Lower lobe of right lung (tissue), 2 donors: Measurements from ENCODE around the gene POC1A. TPM values are rescaled to one million over a fixed set of nuclear protein-coding genes. Genes with fewer than 3 reads are reported as not detected.

Experiments used
- ATAC-seq, 2 donors: fragments of 200-7000 bp; cut with Tn5 transposase; one replicate each; pipeline ENCODE4 v1.9.1; 2020 to 2022; ENCODE audit warnings: mild to moderate bottlenecking in 2 of 2, moderate library complexity in 2 of 2
- DNase-seq: peaks from one replicate; pipeline ENCODE4 v3.0.0-alpha.2; 2020
- H3K27ac ChIP-seq: fragments of 200-600 bp; one replicate; pipeline ENCODE4 v1.8.0; 2022
- H3K27me3 ChIP-seq: fragments of 200-600 bp; one replicate; pipeline ENCODE4 v1.8.0; 2022; ENCODE audit warnings: low read depth
- H3K36me3 ChIP-seq: fragments of 200-600 bp; one replicate; pipeline ENCODE4 v1.8.0; 2022; ENCODE audit warnings: mild to moderate bottlenecking
- H3K4me1 ChIP-seq: fragments of 200-600 bp; one replicate; pipeline ENCODE4 v1.8.0; 2022
- H3K4me3 ChIP-seq: fragments of 200-600 bp; one replicate; pipeline ENCODE4 v1.8.0; 2022; ENCODE audit warnings: mild to moderate bottlenecking
- H3K9me3 ChIP-seq: fragments of 200-600 bp; one replicate; pipeline ENCODE4 v1.8.0; 2022
- intact Hi-C: fragments of 100-400 bp; cut with DNase I; formaldehyde crosslinking; loops from one replicate; pipeline ENCODE4 v1.11.0; 2022
- total RNA-seq: library from RNA; stranded (reverse); fragmentation: NEBNext Ultra II Directional; extraction: Animal tissue kit (Norgen Biotek cat#: 25700); gene quantifications from one replicate; pipeline ENCODE4 v1.2.1, GENCODE V29; 2021
- TF ChIP-seq, protein P1 (sequence below): fragments of 200-600 bp; IDR thresholded peaks from one replicate; pipeline ENCODE4 v1.8.0; 2022; ENCODE audit warnings: antibody characterized with exemption, mild to moderate bottlenecking
- donor health status: DM: no; HTN: yes; CAD: no; lungs with severe emphysema.

Gene POC1A
- total RNA-seq, 1 donor from 2014 or later = 2.7 TPM

- no peak overlapping the region for H3K4me3 ChIP-seq
- ATAC-seq = no peak
- intact Hi-C loops = no loop called here
- H3K4me1 ChIP-seq = peaks cover 10% of the 10 kb centered on the region
- H3K27ac ChIP-seq = no peak overlapping the region
- peaks cover 6% of the 10 kb centered on the region for H3K9me3 ChIP-seq
- H3K36me3 ChIP-seq = no peaks in the 10 kb centered on the region
- TF ChIP-seq, protein P1, sequence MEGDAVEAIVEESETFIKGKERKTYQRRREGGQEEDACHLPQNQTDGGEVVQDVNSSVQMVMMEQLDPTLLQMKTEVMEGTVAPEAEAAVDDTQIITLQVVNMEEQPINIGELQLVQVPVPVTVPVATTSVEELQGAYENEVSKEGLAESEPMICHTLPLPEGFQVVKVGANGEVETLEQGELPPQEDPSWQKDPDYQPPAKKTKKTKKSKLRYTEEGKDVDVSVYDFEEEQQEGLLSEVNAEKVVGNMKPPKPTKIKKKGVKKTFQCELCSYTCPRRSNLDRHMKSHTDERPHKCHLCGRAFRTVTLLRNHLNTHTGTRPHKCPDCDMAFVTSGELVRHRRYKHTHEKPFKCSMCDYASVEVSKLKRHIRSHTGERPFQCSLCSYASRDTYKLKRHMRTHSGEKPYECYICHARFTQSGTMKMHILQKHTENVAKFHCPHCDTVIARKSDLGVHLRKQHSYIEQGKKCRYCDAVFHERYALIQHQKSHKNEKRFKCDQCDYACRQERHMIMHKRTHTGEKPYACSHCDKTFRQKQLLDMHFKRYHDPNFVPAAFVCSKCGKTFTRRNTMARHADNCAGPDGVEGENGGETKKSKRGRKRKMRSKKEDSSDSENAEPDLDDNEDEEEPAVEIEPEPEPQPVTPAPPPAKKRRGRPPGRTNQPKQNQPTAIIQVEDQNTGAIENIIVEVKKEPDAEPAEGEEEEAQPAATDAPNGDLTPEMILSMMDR = no peak
- H3K27me3 ChIP-seq = no peaks in the 10 kb centered on the region
- DNase-seq = no peak
Observed at GRCh38 chr3:52102934-52103333, 51.3 kb downstream of the POC1A start.

DNA sequence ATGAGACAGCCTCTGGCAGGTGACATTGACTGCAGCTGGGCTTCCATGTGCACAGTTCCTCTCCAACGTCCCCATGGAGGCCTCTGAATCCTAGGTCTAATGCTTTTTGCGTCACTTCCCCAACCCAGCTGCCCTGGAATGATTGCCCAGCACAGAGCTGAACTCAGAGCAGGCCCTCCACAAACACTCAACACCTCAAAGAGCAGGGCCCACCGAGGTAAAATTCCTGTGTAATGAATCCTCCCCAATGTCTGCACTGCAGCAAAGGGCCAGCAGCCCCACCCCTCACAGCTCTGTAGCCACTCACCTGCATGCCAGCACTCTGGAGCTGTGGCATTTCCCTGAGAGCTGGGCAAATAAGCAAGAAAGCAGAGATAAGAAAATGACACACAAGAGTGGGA, 55.2 kb downstream of the POC1A start:
- Histone ChIP-seq H3K27ac (peak overlapping the region; percentile 71), H3K9me3 (peaks cover 6% of the 10 kb centered on the region), H3K27me3 (no peaks in the 10 kb centered on the region), H3K4me3 (no peak overlapping the region), H3K4me1 (peaks cover 11% of the 10 kb centered on the region), H3K36me3 (no peaks in the 10 kb centered on the region)
- intact Hi-C loops = no loop called here
- DNase-seq = peak; percentile 74
- peak; percentile 95 to 97 for ATAC-seq
- TF ChIP-seq, protein P1 = no peak

DNA sequence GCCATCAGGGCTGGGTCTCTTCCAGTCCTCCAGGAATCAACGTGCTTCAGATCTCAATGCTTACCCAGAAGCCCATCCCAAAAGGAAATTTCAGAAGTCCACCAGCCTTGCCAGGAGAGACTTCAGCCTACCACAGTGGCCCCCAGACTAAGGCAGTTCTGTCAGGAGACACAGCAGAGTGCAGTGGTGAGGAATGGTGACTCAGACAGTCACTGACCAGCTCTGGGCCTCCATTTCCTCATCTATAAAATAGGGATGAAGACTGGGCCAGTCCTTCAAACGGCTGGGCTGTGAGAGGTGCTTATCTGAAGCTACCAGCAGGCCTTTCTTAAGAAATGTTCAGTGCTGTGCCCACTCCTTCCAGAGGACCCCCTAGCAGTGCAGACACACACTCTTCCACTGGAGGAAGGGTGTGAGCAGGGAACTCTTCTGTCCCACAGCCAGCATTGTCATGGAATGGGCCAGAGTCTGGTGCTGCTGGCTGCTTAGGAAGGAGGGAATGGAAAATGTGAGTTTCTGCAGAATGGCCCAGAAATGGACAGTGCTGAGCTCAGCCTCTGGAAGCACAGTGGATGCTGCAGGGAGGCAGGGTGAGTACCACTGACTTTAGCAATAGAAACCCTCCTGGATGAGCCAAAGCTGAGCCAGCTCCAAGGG, 56.2 kb downstream of the POC1A start:
- H3K27me3 ChIP-seq = no peaks in the 10 kb centered on the region
- no peak overlapping the region for H3K4me3 ChIP-seq
- DNase-seq (peak; percentile 16), ATAC-seq (no peak)
- intact Hi-C loops = no loop called here
- peak overlapping the region; percentile 71 for H3K27ac ChIP-seq
- H3K4me1 ChIP-seq = peaks cover 11% of the 10 kb centered on the region
- TF ChIP-seq, protein P1 = no peak
- peaks cover 6% of the 10 kb centered on the region for H3K9me3 ChIP-seq
- H3K36me3 ChIP-seq = no peaks in the 10 kb centered on the region

- Histone ChIP-seq H3K27me3 (no peaks in the 10 kb centered on the region), H3K27ac (no peak overlapping the region), H3K9me3 (peaks cover 3% of the 10 kb centered on the region), H3K4me3 (no peak overlapping the region), H3K36me3 (no peaks in the 10 kb centered on the region), H3K4me1 (peaks cover 14% of the 10 kb centered on the region)
- DNase-seq (peak; percentile 35), ATAC-seq (peak; percentile 6 to 42)
- TF ChIP-seq, protein P1 = no peak
- intact Hi-C loops = no loop called here
Observed at GRCh38 chr3:52095990-52096775, 58.0 kb downstream of the POC1A start.

- no peaks in the 10 kb centered on the region for H3K36me3 ChIP-seq
- no peaks in the 10 kb centered on the region for H3K27me3 ChIP-seq
- peaks cover 28% of the 10 kb centered on the region for H3K4me1 ChIP-seq
- no peak overlapping the region for H3K4me3 ChIP-seq
- no peak overlapping the region for H3K27ac ChIP-seq
- TF ChIP-seq, protein P1 = no peak
- ATAC-seq = no peak
- intact Hi-C loops = no loop called here
- no peaks in the 10 kb centered on the region for H3K9me3 ChIP-seq
- DNase-seq = peak; percentile 12
Observed at GRCh38 chr3:52094571-52095485, 59.4 kb downstream of the POC1A start.
